A549 (cell line): Measurements from ENCODE around the gene GPR89B. TPM values are rescaled to one million over a fixed set of nuclear protein-coding genes. Genes with fewer than 3 reads are reported as not detected.
"Not testable (repeated sequence)": the region's sequence is repeated elsewhere in the genome, so short reads cannot be mapped to it uniquely, and the experiment has no call there.

Experiments
- ATAC-seq, 2 experiments: fragments of 200-7000 bp in 1 of 2; fragments of >200 bp in 1 of 2; cut with Nextera tagmentation in 1 of 2; cut with Tn5 transposase in 1 of 2; 3 replicates each; pipeline versions ENCODE4 v1.8.0 to v1.9.1; 2018 to 2020; ENCODE audit warnings: mild to moderate bottlenecking in 1 of 2, moderate library complexity in 1 of 2
- CTCF ChIA-PET: fragments of 300-600 bp; sonication (Branson Sonifier 250); formaldehyde crosslinking; extraction: SDS; loops from one replicate; lab custom pipeline; 2021; ENCODE audit warnings: antibody characterized with exemption, inconsistent platforms; lab: Yijun Ruan, JAX
- POLR2A ChIA-PET: fragments of 350-600 bp; formaldehyde crosslinking; extraction: SDS; loops from one replicate; lab custom pipeline; 2021; ENCODE audit warnings: antibody characterized with exemption, inconsistent platforms; lab: Yijun Ruan, JAX
- DNase-seq, 2 experiments: peaks; one replicate each; pipeline versions ENCODE4 v3.0.0 to v3.0.0-alpha.2; 2011 to 2016; ENCODE audit warnings: low read depth in 1 of 2, low spot score in 1 of 2
- FAIRE-seq: peaks from 2 replicates; lab custom pipeline; 2011; peaks lifted over from hg19 to GRCh38; lab: Jason Lieb, UNC
- H3K27ac ChIP-seq, 2 experiments: fragments of >200 bp; sonication (Bioruptor Twin); formaldehyde crosslinking; 3 replicates each; pipeline ENCODE4 v1.5.1; 2016 to 2017
- H3K4me1 ChIP-seq: fragments of >200 bp; sonication (Bioruptor Twin); formaldehyde crosslinking; 3 replicates; pipeline ENCODE4 v1.6.1; 2016
- H3K4me2 ChIP-seq: fragments of >200 bp; sonication (Bioruptor Twin); formaldehyde crosslinking; 3 replicates; pipeline ENCODE4 v1.6.1; 2016
- H3K4me3 ChIP-seq: fragments of >200 bp; sonication (Bioruptor Twin); formaldehyde crosslinking; 3 replicates; pipeline ENCODE4 v1.5.1; 2016
- H3K9me3 ChIP-seq: fragments of >200 bp; sonication (Bioruptor Twin); formaldehyde crosslinking; 3 replicates; pipeline ENCODE4 v1.6.1; 2016
- BCL3 ChIP-seq: fragments of >200 bp; sonication (Bioruptor Twin); formaldehyde crosslinking; IDR thresholded peaks from 3 replicates; pipeline ENCODE4 v1.6.1; 2016
- EHMT2 ChIP-seq: fragments of 200-600 bp; sonication (generic); IDR thresholded peaks from 2 replicates; pipeline ENCODE4 v1.6.1; 2016; ENCODE audit warnings: antibody characterized with exemption, low read depth, mild to moderate bottlenecking, moderate library complexity
- EP300 ChIP-seq, 2 experiments: fragments of >200 bp; sonication (Bioruptor Twin); formaldehyde crosslinking; IDR thresholded peaks; 2 replicates in 1 of 2; 3 replicates in 1 of 2; pipeline ENCODE4 v1.6.1; 2016 to 2017
- FOSB ChIP-seq: fragments of 250-450 bp; sonication (Bioruptor Pico); IDR thresholded peaks from 2 replicates; pipeline ENCODE4 v1.5.0; 2020; ENCODE audit warnings: mild to moderate bottlenecking, moderate library complexity
- GATA3 ChIP-seq: IDR thresholded peaks from 2 replicates; pipeline ENCODE4 v1.6.1; 2012; ENCODE audit warnings: borderline replicate concordance
- HDAC2 ChIP-seq: fragments of 200-600 bp; sonication (generic); IDR thresholded peaks from 2 replicates; pipeline ENCODE4 v1.6.1; 2016
- KDM1A ChIP-seq: fragments of 200-600 bp; sonication (generic); IDR thresholded peaks from 2 replicates; pipeline ENCODE4 v1.6.1; 2016; ENCODE audit warnings: low read depth, mild to moderate bottlenecking
- MAZ ChIP-seq: fragments of 150-350 bp; IDR thresholded peaks from 2 replicates; pipeline ENCODE4 v1.6.1; 2014; ENCODE audit warnings: antibody characterized with exemption, low read depth, low read length, borderline replicate concordance
- PBX3 ChIP-seq: IDR thresholded peaks from 2 replicates; pipeline ENCODE4 v1.6.1; 2012
- RAD21 ChIP-seq, 2 experiments: fragments of >200 bp in 1 of 2; sonication (Bioruptor Twin) in 1 of 2; formaldehyde crosslinking in 1 of 2; IDR thresholded peaks in 1 of 2; conservative IDR thresholded peaks in 1 of 2; 2 replicates in 1 of 2; 3 replicates in 1 of 2; pipeline ENCODE4 v1.6.1; 2012 to 2018; ENCODE audit warnings: inconsistent platforms in 1 of 2
- SMC3 ChIP-seq: fragments of >200 bp; sonication (Bioruptor Twin); formaldehyde crosslinking; IDR thresholded peaks from 3 replicates; pipeline ENCODE4 v1.6.1; 2018; ENCODE audit warnings: inconsistent platforms
- ZFP36 ChIP-seq: fragments of 450-650 bp; IDR thresholded peaks from 2 replicates; pipeline ENCODE4 v1.6.1; 2014; ENCODE audit warnings: borderline replicate concordance; ENCODE audit not compliant: partially characterized antibody
- ZSCAN20 ChIP-seq: fragments of 250-450 bp; sonication (Bioruptor Pico); IDR thresholded peaks from 2 replicates; pipeline ENCODE4 v1.8.0; 2022; ENCODE audit warnings: mild to moderate bottlenecking, moderate library complexity
- WGBS: methylation state at CpG from one replicate; pipeline ENCODE4 v1.1.6; 2017; ENCODE audit errors: missing lambda C conversion rate; 5-methylcytosine and 5-hydroxymethylcytosine counted together
- polyA plus RNA-seq, 4 experiments: library from polyadenylated mRNA; depleted of rRNA in 3 of 4; stranded (reverse); fragments of >200 nt; fragmentation: RNase III in 1 of 4; extraction: RNeasy Plus Mini Kit Qiagen cat#74134 plus additional on column Dnase treatment in 1 of 4; gene quantifications; 2 replicates in 3 of 4; 3 replicates in 1 of 4; pipeline ENCODE4 v1.2.3, GENCODE V29; 2011 to 2017
- TF ChIP-seq, protein P1 (sequence below): IDR thresholded peaks from 2 replicates; pipeline ENCODE4 v1.6.1; 2012

GPR89B gene
- polyA plus RNA-seq, 2 of the 4 experiments (the other 2 are of a cell fraction): 7.0 to 17.4 TPM

DNA sequence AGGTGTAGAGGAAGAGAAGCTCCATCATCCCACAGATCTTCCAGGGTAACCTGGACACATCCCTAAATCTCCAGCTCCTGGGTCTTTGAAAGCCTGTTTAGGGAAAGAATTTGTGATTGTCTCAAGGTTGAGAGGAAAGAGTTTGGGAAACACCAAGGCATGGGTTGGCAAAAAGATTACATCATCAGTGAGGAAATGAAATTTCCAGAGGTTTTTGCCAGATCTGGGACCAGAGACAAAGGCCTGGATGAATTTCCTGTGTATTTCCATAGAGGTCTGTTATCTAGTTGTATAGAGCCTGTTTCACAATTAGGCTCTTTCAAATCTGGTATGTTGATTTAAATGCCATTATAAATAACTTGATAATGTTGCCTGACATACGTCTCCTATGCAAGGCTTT lies 82.3 kb downstream of the GPR89B start:
- no peak for ATAC-seq
- no peaks in the 10 kb centered on the region for H3K4me1 ChIP-seq
- WGBS: 84% methylated on average over 1 of the region's 1 CpG
- no peak overlapping the region for H3K27ac ChIP-seq
- no peak for DNase-seq
- ChIA-PET POLR2A (no interaction called here), CTCF (no interaction called here)
- H3K9me3 ChIP-seq: no peaks in the 10 kb centered on the region
- TF ChIP-seq, protein P1, sequence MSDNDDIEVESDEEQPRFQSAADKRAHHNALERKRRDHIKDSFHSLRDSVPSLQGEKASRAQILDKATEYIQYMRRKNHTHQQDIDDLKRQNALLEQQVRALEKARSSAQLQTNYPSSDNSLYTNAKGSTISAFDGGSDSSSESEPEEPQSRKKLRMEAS: no peak
- TF ChIP-seq GATA3: no peak
- TF ChIP-seq KDM1A: no peak
- no peak for TF ChIP-seq RAD21 (conservative IDR thresholded peaks at IDR 0.05 in 1 of 2, IDR thresholded peaks at IDR 0.05 in 1 of 2)
- TF ChIP-seq MAZ: no peak
- TF ChIP-seq ZFP36: no peak
- TF ChIP-seq PBX3: no peak
- no peak for TF ChIP-seq BCL3
- TF ChIP-seq HDAC2: no peak
- TF ChIP-seq SMC3: no peak
- TF ChIP-seq ZSCAN20 (CRISPR knock-in tag): no peak
- TF ChIP-seq EP300 (IDR thresholded peaks at IDR 0.05): no peak
- TF ChIP-seq EHMT2: no peak
- TF ChIP-seq FOSB (CRISPR knock-in tag): no peak
- H3K4me2 ChIP-seq: no peak overlapping the region
- no peak for FAIRE-seq
- H3K4me3 ChIP-seq: no peak overlapping the region

DNA sequence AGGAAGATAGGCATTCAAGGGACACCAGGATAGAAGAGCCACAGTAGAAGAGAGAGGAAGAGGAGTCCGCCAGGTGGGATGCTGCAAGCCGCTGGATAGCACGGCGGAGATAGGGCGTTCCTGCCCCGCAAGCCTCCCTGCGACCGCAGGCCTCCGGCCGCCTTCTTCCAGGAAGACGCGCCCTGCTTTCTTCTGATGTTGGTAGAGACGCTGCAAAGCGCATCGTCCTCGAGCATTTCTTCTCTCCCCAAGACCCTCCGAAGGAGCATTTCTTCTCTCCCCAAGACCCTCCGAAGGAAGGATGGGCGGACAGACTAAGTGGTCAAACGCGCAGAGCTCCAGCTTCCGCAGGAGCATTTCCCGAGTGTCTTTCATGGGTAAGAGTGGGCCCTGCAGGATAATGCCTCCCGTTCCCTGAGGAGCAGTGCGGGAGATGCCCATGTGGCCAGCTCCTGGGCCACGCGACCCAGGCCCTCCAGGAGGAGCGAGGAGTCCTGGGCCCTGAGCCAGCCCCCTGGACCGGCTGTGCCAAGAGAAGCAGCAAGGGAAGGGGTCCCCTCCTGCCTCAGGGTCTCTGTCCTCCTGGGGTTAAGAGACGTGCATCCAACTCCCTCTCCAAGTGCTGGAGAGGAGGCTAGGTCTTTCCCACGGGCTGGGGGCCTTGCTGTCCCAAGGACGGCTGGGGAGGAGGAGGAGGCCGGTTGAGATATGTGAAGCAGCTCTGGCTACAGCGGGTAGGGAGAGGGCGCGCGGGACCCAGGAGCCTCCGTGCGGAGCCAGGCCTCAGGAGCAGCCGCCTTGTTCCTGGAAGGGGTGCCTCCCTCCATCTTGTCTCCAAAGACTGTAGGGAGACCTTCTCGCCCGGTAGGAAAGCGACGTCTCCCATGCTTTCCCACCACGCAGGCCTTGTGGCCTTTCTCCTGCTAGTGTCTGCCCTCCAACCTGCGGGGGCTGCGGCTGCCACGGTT lies 85.2 kb downstream of the GPR89B start:
- ATAC-seq, DNase-seq, H3K4me2 ChIP-seq, POLR2A ChIA-PET, CTCF ChIA-PET, FAIRE-seq, H3K27ac ChIP-seq, H3K4me3 ChIP-seq, H3K4me1 ChIP-seq, H3K9me3 ChIP-seq: not testable (repeated sequence)
- 90% methylated on average over 31 of the region's 48 CpGs for WGBS

DNA sequence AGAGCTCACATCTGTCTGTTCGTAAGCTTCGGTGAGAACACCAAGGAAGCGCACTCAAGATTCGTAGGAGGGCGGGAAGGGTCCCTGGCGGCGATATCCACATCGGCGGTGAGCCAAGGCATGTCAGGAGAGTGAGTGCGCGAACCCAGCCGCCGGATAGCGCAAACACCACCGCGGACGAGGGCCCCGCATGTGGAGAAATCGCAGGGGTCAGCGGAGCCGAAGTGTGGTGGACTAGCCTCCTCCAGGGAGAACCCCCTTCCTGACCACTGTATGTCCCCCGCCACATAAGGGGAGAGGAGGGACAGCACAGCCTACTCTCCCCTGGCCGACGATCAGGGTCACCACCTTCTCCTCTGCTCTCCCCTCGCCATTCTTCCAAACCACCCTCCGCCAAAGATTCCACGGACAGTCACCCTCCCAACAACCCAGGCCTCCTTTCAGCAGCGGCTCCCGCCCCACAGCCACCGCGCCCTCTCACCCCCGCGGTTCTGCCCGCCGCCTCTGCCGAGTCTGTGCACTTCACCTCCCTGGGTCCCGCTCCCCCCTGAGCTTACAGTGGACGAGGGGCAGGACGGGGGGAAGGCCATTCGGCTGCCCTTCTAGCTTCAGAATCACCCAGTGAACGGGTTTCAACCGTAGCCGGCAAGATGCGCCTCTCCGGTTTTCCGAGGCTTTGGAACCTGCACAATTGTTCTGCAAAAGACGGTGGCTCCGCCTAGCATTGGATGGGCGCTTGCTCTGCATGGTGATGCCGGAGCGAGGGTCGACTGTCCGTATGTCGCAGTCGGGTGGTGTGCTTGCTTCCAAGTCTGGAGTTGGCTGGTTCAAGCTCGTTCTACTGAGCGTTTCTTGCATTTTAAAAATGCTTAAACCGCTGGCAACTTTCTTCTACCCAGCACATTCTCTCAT lies 86.3 kb downstream of the GPR89B start:
- WGBS: 82% methylated on average over 36 of the region's 58 CpGs
- H3K4me2 ChIP-seq, H3K9me3 ChIP-seq, CTCF ChIA-PET, H3K27ac ChIP-seq, POLR2A ChIA-PET, H3K4me3 ChIP-seq, H3K4me1 ChIP-seq, DNase-seq, FAIRE-seq: not testable (repeated sequence)
- peak; percentile 36 to 38; a peak in 5 of 6 replicates for ATAC-seq

GRCh38 chr1:148024918-148025317 lies 96.7 kb downstream of the GPR89B start:
- H3K4me2 ChIP-seq, H3K27ac ChIP-seq, H3K4me1 ChIP-seq, POLR2A ChIA-PET, FAIRE-seq, ATAC-seq, H3K4me3 ChIP-seq, H3K9me3 ChIP-seq, DNase-seq, CTCF ChIA-PET: not testable (repeated sequence)
- 86% methylated on average over 5 of the region's 5 CpGs for WGBS

DNA sequence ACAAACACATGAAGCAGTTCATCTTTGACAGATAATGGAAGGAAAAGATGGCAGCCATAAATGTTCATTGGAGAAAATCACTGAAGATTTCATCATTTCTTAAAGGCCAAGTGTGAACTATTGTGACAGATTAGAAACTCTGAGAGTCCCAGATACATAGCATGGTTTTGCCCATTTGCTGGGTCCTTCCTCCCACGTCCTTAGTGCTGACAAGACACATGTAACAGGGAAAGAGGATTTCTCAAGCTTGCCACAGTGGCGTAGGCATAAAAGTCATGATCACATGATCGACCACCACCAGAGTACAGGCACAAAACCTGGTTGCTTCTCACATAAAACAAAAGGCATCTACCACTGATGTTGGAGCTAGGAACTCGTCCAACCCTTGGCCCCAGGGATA lies 98.8 kb downstream of the GPR89B start:
- H3K4me2 ChIP-seq, CTCF ChIA-PET, POLR2A ChIA-PET, FAIRE-seq, H3K27ac ChIP-seq, H3K4me1 ChIP-seq, H3K4me3 ChIP-seq, DNase-seq, H3K9me3 ChIP-seq, ATAC-seq: not testable (repeated sequence)
- WGBS: 45% methylated on average over 1 of the region's 4 CpGs

DNA sequence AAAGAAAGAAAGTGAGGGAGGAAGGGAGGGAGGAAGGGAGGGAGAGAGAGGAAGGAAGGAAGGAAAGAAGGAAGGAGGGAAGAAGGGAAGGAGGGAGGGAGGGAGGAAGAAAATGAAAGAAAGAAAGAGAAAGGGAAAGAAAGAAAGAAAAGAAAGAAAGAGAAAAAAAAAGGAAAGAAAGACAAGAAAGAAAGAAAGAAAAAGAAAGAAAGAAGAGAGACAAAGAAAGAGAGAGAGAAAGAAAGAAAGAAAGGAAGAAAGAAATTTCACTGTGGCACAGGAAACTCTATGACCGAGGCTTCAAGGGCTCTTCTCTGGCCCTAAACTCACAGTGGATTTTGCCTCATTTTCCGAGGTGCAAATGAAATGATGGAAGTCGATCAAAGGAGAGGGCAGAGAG lies 104.0 kb downstream of the GPR89B start:
- H3K4me1 ChIP-seq, DNase-seq, CTCF ChIA-PET, H3K9me3 ChIP-seq, ATAC-seq, POLR2A ChIA-PET, FAIRE-seq: not testable (repeated sequence)
- H3K4me2 ChIP-seq: peak overlapping the region; percentile 61
- WGBS: 9% methylated on average over 3 of the region's 3 CpGs
- H3K27ac ChIP-seq: peak overlapping the region in 1 of 2 experiments; percentile 67; a peak in 1 of 6 replicates
- H3K4me3 ChIP-seq: peak overlapping the region; percentile 35; the same call in 2 of the 3 replicates

- DNase-seq: not testable (repeated sequence)
- WGBS: no CpG with 5 or more reads among the region's 25 CpGs
These were observed 104.5 kb downstream of the GPR89B start for GRCh38 chr1:148032690-148033089.

More at GRCh38 chr1:148032690-148033089, 104.5 kb downstream of the GPR89B start:
- peak; percentile 93 for ATAC-seq
- POLR2A ChIA-PET, H3K9me3 ChIP-seq, H3K27ac ChIP-seq, FAIRE-seq, H3K4me1 ChIP-seq, CTCF ChIA-PET: not testable (repeated sequence)
- Histone ChIP-seq H3K4me2 (peak overlapping the region; percentile 67; the same call in 1 of the 3 replicates), H3K4me3 (peak overlapping the region; percentile 35; the same call in 1 of the 3 replicates)
